Hepatocyte (in vitro differentiated cells): ENCODE measurements around the gene CTBP2.

Source experiments
- CTCF ChIP-seq: fragments of 200-600 bp; sonication (generic); IDR thresholded peaks from 2 replicates; pipeline ENCODE4 v1.5.1; 2016; ENCODE audit warnings: antibody characterized with exemption, mild to moderate bottlenecking; ENCODE audit not compliant: poor library complexity
- EZH2 ChIP-seq: fragments of 200-600 bp; sonication (generic); IDR thresholded peaks from 2 replicates; pipeline ENCODE4 v1.6.1; 2016; ENCODE audit warnings: antibody characterized with exemption, mild to moderate bottlenecking, borderline replicate concordance
- EZH2phosphoT487 ChIP-seq: fragments of 200-600 bp; sonication (generic); IDR thresholded peaks from one replicate; pipeline ENCODE4 v1.6.1; 2018; ENCODE audit warnings: antibody characterized with exemption, mild to moderate bottlenecking, low read depth, moderate library complexity; ENCODE audit not compliant: unreplicated experiment, severe bottlenecking

- TF ChIP-seq CTCF, result no peak
- no peak for TF ChIP-seq EZH2phosphoT487
- no peak for TF ChIP-seq EZH2
Measured at GRCh38 chr10:124955868-124956267, 204.5 kb downstream of the CTBP2 start.
